Ascending aorta (tissue), 2 donors: ENCODE data around the gene NOL9. TPM values are rescaled to one million over a fixed set of nuclear protein-coding genes. Genes with fewer than 3 reads are reported as not detected.
A peak's percentile ranks its signal among the peaks of the same experiment; 100 is the strongest.

ENCODE experiments used
- DNase-seq, 2 donors: peaks; one replicate each; pipeline ENCODE4 v3.0.0-alpha.2; 2019; ENCODE audit warnings: low spot score in 2 of 2
- H3K27ac ChIP-seq, 2 donors: fragments of 200-600 bp; sonication (generic); one replicate each; pipeline ENCODE4 v1.5.1; 2016 to 2017; ENCODE audit warnings: mild to moderate bottlenecking in 1 of 2
- H3K27me3 ChIP-seq: fragments of 200-600 bp; sonication (generic); one replicate; pipeline ENCODE4 v1.5.1; 2017
- H3K36me3 ChIP-seq, 2 donors: fragments of 200-600 bp; sonication (generic); one replicate each; pipeline ENCODE4 v1.5.1; 2016
- H3K4me1 ChIP-seq, 2 donors: fragments of 200-600 bp; sonication (generic); one replicate each; pipeline ENCODE4 v1.5.1; 2016 to 2017; ENCODE audit warnings: mild to moderate bottlenecking in 1 of 2
- H3K4me3 ChIP-seq, 2 donors: fragments of 200-600 bp; sonication (generic); one replicate each; pipeline ENCODE4 v1.5.1; 2016 to 2017; ENCODE audit warnings: mild to moderate bottlenecking in 1 of 2
- H3K9me3 ChIP-seq, 2 donors: fragments of 200-600 bp; sonication (generic); one replicate each; pipeline ENCODE4 v1.5.1; 2016
- CTCF ChIP-seq, 3 experiments: fragments of 200-600 bp in 2 of 3; fragments of 450-650 bp in 1 of 3; sonication (generic) in 2 of 3; IDR thresholded peaks; one replicate each; pipeline ENCODE4 v1.5.1; 2016 to 2019; ENCODE audit warnings: antibody characterized with exemption in 3 of 3, mild to moderate bottlenecking in 1 of 3, moderate library complexity in 1 of 3
- intact Hi-C: fragments of 100-400 bp; cut with DNase I; formaldehyde crosslinking; loops from one replicate; pipeline ENCODE4 v1.15.1; 2023
- total RNA-seq: library from RNA; depleted of rRNA; stranded (reverse); fragments of >200 nt; gene quantifications from one replicate; pipeline ENCODE4 v1.1.0, GENCODE V29; 2016

The NOL9 gene
- total RNA-seq, 1 donor from 2014 or later = 31.0 TPM

GRCh38 chr1:6481820-6482219 is 72.5 kb downstream of the NOL9 start:
- Histone ChIP-seq H3K9me3 (no peaks in the 10 kb centered on the region), H3K4me3 (no peak overlapping the region), H3K27ac (no peak overlapping the region), H3K36me3 (peaks cover 0 to 4% of the 10 kb centered on the region in 2 donors), H3K4me1 (peaks cover 0 to 11% of the 10 kb centered on the region in 2 donors), H3K27me3 (no peaks in the 10 kb centered on the region)
- intact Hi-C loops = no loop called here
- DNase-seq = no peak
- TF ChIP-seq CTCF (IDR thresholded peaks at IDR 0.05) = no peak

- no peaks in the 10 kb centered on the region for H3K9me3 ChIP-seq
- no peak overlapping the region for H3K4me3 ChIP-seq
- no peaks in the 10 kb centered on the region for H3K4me1 ChIP-seq
- no peak for TF ChIP-seq CTCF (IDR thresholded peaks at IDR 0.05)
- H3K27ac ChIP-seq = no peak overlapping the region
- H3K27me3 ChIP-seq = no peaks in the 10 kb centered on the region
- intact Hi-C loops = no loop called here
- peaks cover 0 to 27% of the 10 kb centered on the region in 2 donors for H3K36me3 ChIP-seq
- DNase-seq = no peak
Observed at GRCh38 chr1:6477039-6477820, 77.1 kb downstream of the NOL9 start.

GRCh38 chr1:6476483-6476882 is 77.8 kb downstream of the NOL9 start:
- DNase-seq = no peak
- intact Hi-C loops = no loop called here
- Histone ChIP-seq H3K9me3 (no peaks in the 10 kb centered on the region), H3K36me3 (peaks cover 0 to 32% of the 10 kb centered on the region in 2 donors), H3K4me3 (no peak overlapping the region), H3K27me3 (no peaks in the 10 kb centered on the region), H3K27ac (no peak overlapping the region), H3K4me1 (no peaks in the 10 kb centered on the region)
- no peak for TF ChIP-seq CTCF (IDR thresholded peaks at IDR 0.05)

GRCh38 chr1:6475381-6476133 is 78.8 kb downstream of the NOL9 start:
- Histone ChIP-seq H3K27me3 (no peaks in the 10 kb centered on the region), H3K4me1 (no peaks in the 10 kb centered on the region), H3K9me3 (no peaks in the 10 kb centered on the region), H3K4me3 (no peak overlapping the region), H3K27ac (no peak overlapping the region), H3K36me3 (peaks cover 5 to 39% of the 10 kb centered on the region in 2 donors)
- TF ChIP-seq CTCF (IDR thresholded peaks at IDR 0.05) = peak; percentile 63 to 94 (median 87)
- intact Hi-C loops = no loop called here
- no peak for DNase-seq

GRCh38 chr1:6474815-6475282 is 79.5 kb downstream of the NOL9 start:
- Histone ChIP-seq H3K27me3 (no peaks in the 10 kb centered on the region), H3K36me3 (peaks cover 12 to 46% of the 10 kb centered on the region in 2 donors), H3K27ac (no peak overlapping the region), H3K4me1 (no peaks in the 10 kb centered on the region), H3K9me3 (no peaks in the 10 kb centered on the region), H3K4me3 (no peak overlapping the region)
- no peak for DNase-seq
- no peak for TF ChIP-seq CTCF (IDR thresholded peaks at IDR 0.05)
- intact Hi-C loops = no loop called here
